ENCODE results near the gene PROM1. TPM values are rescaled to one million over a fixed set of nuclear protein-coding genes. Genes with fewer than 3 reads are reported as not detected.

Gene PROM1
- total RNA-seq, 1 experiment from 2014 or later: 196 TPM

DNA sequence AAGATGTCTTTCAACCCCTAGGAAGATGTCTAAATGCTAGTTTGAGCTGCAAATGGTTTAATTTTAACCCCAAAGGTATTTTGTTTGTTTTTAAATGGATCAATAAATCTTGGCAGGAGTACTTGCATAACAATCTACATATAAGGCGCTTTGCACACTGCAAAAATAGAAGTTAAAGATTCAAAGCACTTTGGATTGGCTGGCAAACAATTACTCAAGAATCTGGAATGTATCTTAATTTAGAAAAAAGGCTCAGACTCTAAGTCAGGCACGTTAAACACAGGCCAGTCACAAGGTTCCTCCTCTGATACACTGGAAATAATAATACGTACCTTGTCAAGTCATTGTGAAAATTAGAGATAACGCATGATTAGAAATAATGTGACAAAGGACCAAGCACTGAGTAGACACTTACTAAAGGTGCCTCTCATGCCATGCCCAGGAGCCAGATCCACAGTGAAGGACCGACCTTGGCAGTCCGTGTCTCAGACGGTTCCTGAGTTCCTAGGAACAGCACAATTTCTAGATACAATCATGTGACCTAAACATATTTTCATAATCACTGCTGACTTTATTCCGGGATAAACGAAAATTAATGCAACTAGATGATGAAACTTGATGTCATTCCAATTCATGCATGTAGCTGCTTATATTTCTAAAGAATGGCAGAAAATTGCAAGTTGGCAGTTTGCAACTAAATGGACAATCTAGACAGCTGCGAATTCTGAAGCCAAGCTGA lies 49.6 kb downstream of the PROM1 start:
- Mint-ChIP-seq H3K27me3 (ENCODE audit: insufficient read depth, unreplicated experiment) (no peaks in the 10 kb centered on the region), H3K4me1 (ENCODE audit: low read depth, unreplicated experiment) (peaks cover 42% of the 10 kb centered on the region), H3K27ac (ENCODE audit: unreplicated experiment) (no peak overlapping the region), H3K9me3 (ENCODE audit: unreplicated experiment) (no peaks in the 10 kb centered on the region), H3K36me3 (ENCODE audit: insufficient read depth, unreplicated experiment) (peaks cover 39% of the 10 kb centered on the region), H3K4me3 (ENCODE audit: unreplicated experiment) (peak overlapping the region; percentile 25)
- ChIA-PET POLR2A (interaction anchor here (0.7 kb wide), 1 partner anchor 118 kb away, joined by 4 read pairs; no protein-coding TSS in a partner anchor), CTCF (no interaction called here)
- DNase-seq: peak; percentile 44 to 62
- Histone ChIP-seq H3K36me3 (ENCODE audit: control insufficient read depth, insufficient read depth, low read length) (0 out of 2 replicates have a peak, but pooled peaks cover 3% of the 10 kb centered on the region), H3K9me3 (no peaks in the 10 kb centered on the region), H3K27me3 (replicated peaks; ENCODE audit: control insufficient read depth, insufficient read depth, low read length) (no peaks in the 10 kb centered on the region), H3K4me3 (ENCODE audit: low read depth, low read length) (no peak overlapping the region), H3K4me1 (peaks cover 91% of the 10 kb centered on the region)
- intact Hi-C loops (cut with micrococcal nuclease; ENCODE audit: unreplicated experiment): loop anchor here (1.0 kb wide), 1 partner anchor 95 kb away; no protein-coding TSS in a partner anchor
- TF ChIP-seq, protein P1, sequence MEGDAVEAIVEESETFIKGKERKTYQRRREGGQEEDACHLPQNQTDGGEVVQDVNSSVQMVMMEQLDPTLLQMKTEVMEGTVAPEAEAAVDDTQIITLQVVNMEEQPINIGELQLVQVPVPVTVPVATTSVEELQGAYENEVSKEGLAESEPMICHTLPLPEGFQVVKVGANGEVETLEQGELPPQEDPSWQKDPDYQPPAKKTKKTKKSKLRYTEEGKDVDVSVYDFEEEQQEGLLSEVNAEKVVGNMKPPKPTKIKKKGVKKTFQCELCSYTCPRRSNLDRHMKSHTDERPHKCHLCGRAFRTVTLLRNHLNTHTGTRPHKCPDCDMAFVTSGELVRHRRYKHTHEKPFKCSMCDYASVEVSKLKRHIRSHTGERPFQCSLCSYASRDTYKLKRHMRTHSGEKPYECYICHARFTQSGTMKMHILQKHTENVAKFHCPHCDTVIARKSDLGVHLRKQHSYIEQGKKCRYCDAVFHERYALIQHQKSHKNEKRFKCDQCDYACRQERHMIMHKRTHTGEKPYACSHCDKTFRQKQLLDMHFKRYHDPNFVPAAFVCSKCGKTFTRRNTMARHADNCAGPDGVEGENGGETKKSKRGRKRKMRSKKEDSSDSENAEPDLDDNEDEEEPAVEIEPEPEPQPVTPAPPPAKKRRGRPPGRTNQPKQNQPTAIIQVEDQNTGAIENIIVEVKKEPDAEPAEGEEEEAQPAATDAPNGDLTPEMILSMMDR (IDR thresholded peaks at IDR 0.05; ENCODE audit: insufficient read depth in 1 of 2, low read depth in 1 of 2, low read length in 1 of 2, severe bottlenecking in 1 of 2, unreplicated experiment in 1 of 2): no peak
- TSS peak; percentile 92 for BruUV-seq (replicated peaks)

DNA sequence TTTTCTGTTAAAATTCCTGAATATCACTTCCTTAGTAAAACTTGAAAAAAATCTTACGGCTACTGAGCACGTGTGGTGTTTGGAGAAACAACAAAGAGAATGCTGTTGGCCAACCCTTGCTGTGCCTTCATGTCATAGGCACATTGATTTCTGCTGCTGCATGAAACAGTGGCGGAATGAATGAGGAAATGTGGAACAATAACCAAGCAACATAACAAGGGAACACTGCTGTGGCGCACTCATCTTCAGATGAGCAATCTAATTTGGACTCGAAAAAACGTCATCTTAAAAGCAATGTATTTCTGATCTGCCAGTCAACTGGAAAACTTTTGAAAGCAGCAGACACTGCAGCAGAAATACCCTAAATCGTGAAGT lies 51.4 kb downstream of the PROM1 start:
- ChIA-PET CTCF (no interaction called here), POLR2A (no interaction called here)
- H3K4me3 ChIP-seq (ENCODE audit: low read depth, low read length): no peak overlapping the region
- no peaks in the 10 kb centered on the region for H3K9me3 Mint-ChIP-seq (ENCODE audit: unreplicated experiment)
- no peak overlapping the region for H3K27ac Mint-ChIP-seq (ENCODE audit: unreplicated experiment)
- H3K36me3 Mint-ChIP-seq (ENCODE audit: insufficient read depth, unreplicated experiment): peaks cover 34% of the 10 kb centered on the region
- H3K4me1 Mint-ChIP-seq (ENCODE audit: low read depth, unreplicated experiment): peaks cover 35% of the 10 kb centered on the region
- no peaks in the 10 kb centered on the region for H3K9me3 ChIP-seq
- intact Hi-C loops (cut with micrococcal nuclease; ENCODE audit: unreplicated experiment): no loop called here
- H3K4me1 ChIP-seq: peaks cover 94% of the 10 kb centered on the region
- no peak for DNase-seq
- no peaks in the 10 kb centered on the region for H3K27me3 ChIP-seq (replicated peaks; ENCODE audit: control insufficient read depth, insufficient read depth, low read length)
- no peaks in the 10 kb centered on the region for H3K27me3 Mint-ChIP-seq (ENCODE audit: insufficient read depth, unreplicated experiment)
- BruUV-seq (replicated peaks): no TSS peak
- TF ChIP-seq, protein P1 (IDR thresholded peaks at IDR 0.05; ENCODE audit: insufficient read depth in 1 of 2, low read depth in 1 of 2, low read length in 1 of 2, severe bottlenecking in 1 of 2, unreplicated experiment in 1 of 2): no peak
- 0 out of 2 replicates have a peak, but pooled peaks cover 3% of the 10 kb centered on the region for H3K36me3 ChIP-seq (ENCODE audit: control insufficient read depth, insufficient read depth, low read length)
- H3K4me3 Mint-ChIP-seq (ENCODE audit: unreplicated experiment): no peak overlapping the region

DNA sequence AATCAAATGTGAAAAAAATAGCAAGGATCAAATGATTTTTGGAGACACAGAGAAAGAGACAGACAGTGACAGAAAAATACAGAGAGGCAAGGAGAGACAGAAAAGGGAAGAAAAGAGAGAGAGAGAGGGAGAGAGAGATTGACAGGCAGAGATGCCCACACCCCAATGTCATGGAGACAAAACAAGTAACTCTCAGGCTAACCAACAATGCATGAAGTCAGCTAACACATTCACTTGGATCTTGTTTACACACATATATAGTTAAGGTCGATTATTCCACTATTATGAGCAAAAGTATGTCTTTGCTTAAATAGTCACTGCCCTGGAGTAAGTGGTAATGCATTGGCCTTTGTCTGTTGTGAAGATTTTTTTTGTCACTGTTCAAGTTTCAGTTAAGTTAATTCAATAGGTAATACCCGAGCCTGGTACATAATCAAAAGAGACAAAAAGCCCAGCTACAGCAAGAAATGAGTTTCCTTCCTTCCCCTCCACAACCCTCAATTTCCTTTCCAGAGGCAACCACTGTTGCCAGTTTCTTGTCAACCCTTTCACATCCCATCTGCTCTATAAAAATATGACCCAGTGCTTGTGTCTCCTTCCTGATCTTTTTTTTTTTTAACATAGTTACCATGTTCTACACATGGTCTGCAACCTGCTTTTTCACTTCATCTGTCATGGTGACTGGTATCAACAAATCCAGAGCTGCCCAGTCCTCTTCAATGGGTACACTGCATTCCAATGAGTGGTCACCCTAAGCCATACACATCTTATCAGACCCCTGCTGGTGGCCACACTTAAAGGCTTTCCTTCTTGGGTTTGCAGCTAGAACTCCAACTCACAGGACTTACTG lies 52.1 kb downstream of the PROM1 start:
- Mint-ChIP-seq H3K4me1 (ENCODE audit: low read depth, unreplicated experiment) (peaks cover 32% of the 10 kb centered on the region), H3K4me3 (ENCODE audit: unreplicated experiment) (no peak overlapping the region), H3K27ac (ENCODE audit: unreplicated experiment) (no peak overlapping the region), H3K36me3 (ENCODE audit: insufficient read depth, unreplicated experiment) (peaks cover 35% of the 10 kb centered on the region), H3K27me3 (ENCODE audit: insufficient read depth, unreplicated experiment) (no peaks in the 10 kb centered on the region), H3K9me3 (ENCODE audit: unreplicated experiment) (no peaks in the 10 kb centered on the region)
- ChIA-PET CTCF (no interaction called here), POLR2A (no interaction called here)
- intact Hi-C loops (cut with micrococcal nuclease; ENCODE audit: unreplicated experiment): no loop called here
- no peaks in the 10 kb centered on the region for H3K9me3 ChIP-seq
- BruUV-seq (replicated peaks): no TSS peak
- H3K27me3 ChIP-seq (replicated peaks; ENCODE audit: control insufficient read depth, insufficient read depth, low read length): no peaks in the 10 kb centered on the region
- peaks cover 94% of the 10 kb centered on the region for H3K4me1 ChIP-seq
- DNase-seq: no peak
- H3K36me3 ChIP-seq (ENCODE audit: control insufficient read depth, insufficient read depth, low read length): 0 out of 2 replicates have a peak, but pooled peaks cover 2% of the 10 kb centered on the region
- no peak overlapping the region for H3K4me3 ChIP-seq (ENCODE audit: low read depth, low read length)
- TF ChIP-seq, protein P1 (IDR thresholded peaks at IDR 0.05; ENCODE audit: insufficient read depth in 1 of 2, low read depth in 1 of 2, low read length in 1 of 2, severe bottlenecking in 1 of 2, unreplicated experiment in 1 of 2): no peak
